HG03095 (cell line): ENCODE measurements around the gene CCHCR1.
A peak's percentile ranks its signal among the peaks of the same experiment; 100 is the strongest.
"Not testable (repeated sequence)": the region's sequence is repeated elsewhere in the genome, so short reads cannot be mapped to it uniquely, and the experiment has no call there.

Source experiments
- ATAC-seq: cut with Tn5 transposase; IDR thresholded peaks from one replicate; pipeline ENCODE4 v1.9.1; 2021; ENCODE audit warnings: moderate library complexity; ENCODE audit not compliant: unreplicated experiment

The CCHCR1 gene, protein sequence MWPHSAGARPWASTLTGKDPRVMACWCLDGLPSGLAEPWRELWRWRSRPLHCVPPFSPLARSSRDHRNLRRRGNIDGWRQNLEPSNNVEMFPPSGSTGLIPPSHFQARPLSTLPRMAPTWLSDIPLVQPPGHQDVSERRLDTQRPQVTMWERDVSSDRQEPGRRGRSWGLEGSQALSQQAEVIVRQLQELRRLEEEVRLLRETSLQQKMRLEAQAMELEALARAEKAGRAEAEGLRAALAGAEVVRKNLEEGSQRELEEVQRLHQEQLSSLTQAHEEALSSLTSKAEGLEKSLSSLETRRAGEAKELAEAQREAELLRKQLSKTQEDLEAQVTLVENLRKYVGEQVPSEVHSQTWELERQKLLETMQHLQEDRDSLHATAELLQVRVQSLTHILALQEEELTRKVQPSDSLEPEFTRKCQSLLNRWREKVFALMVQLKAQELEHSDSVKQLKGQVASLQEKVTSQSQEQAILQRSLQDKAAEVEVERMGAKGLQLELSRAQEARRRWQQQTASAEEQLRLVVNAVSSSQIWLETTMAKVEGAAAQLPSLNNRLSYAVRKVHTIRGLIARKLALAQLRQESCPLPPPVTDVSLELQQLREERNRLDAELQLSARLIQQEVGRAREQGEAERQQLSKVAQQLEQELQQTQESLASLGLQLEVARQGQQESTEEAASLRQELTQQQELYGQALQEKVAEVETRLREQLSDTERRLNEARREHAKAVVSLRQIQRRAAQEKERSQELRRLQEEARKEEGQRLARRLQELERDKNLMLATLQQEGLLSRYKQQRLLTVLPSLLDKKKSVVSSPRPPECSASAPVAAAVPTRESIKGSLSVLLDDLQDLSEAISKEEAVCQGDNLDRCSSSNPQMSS

DNA sequence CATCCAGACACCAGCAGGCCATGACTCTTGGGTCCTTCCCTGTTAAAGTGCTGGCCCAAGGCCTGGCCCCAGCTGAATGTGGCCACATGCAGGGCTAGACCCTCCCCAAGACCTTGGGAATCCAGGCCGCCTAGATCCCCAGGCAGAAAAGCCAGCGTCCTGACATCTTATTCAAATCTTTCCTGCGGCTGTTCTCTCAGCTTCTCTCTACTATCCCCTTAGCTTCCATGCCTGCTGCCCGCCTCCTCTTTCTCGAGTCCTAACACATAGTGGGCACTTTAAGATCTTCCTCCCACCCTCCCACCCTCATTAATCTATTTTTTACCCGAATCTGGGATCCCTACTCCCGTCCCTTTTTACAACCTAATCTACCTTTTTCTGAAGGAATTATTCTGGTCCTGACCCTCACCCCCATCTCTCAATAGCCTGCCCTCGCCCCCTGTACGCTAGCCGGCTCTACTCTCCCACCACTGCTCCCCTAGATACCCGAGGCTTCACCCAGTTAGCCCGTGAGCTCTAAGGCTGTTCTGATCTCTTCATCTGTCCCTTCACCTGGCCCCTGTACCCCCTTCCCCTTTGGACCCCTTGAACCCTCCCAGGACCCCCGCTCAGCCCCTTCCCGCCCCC is at the start of gene CCHCR1:
TSS of gene CCHCR1 (minus strand) at position 290 of the 627 bp plus-strand sequence. CDS start at position 88, 202 bp downstream.
- no peak for ATAC-seq

GRCh38 chr6:31205638-31206037 is 48.0 kb upstream of the CCHCR1 start:
- ATAC-seq, result no peak

DNA sequence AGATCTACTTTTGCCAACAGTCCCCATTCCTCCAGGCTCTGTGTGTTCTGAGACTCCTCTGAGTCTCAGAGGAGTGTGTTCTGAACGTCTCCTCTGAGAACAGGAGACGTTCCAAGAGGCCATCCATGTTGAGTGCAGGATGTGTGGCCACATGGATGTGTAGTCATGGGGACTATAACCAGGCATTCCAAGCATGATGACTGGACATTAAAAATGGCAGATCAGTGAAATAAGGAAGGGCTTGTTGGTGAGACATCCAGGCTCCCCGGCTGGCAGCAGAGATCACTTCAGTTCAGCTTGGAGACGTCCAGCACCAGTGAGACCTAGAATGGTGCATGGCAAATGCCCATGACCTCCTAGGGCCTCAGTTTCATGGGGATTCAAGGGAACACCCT is 47.1 kb upstream of the CCHCR1 start:
- ATAC-seq, result no peak

DNA sequence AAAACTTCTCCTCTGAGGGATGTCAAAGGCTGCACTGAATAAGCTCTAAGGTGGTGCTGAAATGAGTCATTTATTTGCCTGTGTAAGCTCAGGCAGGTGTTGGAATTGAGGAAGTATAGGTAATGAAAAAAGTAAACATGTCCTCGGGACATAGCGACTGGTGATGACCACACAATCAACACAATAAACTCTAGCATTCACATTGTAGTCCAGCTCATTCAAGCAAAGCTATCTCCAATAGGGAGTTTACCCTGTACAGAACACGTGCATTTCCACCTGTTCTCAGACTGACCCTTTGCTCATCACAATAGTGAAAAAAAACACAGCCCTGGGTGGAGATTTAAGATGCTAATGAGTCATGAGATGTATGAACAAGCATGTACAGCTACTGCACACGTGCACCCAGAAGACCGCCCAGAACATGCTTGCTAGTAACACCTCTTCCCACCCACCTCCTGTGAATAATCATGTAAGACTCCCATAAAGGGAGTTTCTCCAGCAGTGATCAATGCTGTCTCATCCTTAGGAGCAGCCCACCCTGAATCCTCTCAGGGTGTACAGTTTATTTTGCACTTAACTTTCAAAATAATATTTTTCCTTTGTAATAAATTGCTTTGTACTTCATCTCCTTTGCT is 45.9 kb upstream of the CCHCR1 start:
- ATAC-seq, result peak; percentile 44

DNA sequence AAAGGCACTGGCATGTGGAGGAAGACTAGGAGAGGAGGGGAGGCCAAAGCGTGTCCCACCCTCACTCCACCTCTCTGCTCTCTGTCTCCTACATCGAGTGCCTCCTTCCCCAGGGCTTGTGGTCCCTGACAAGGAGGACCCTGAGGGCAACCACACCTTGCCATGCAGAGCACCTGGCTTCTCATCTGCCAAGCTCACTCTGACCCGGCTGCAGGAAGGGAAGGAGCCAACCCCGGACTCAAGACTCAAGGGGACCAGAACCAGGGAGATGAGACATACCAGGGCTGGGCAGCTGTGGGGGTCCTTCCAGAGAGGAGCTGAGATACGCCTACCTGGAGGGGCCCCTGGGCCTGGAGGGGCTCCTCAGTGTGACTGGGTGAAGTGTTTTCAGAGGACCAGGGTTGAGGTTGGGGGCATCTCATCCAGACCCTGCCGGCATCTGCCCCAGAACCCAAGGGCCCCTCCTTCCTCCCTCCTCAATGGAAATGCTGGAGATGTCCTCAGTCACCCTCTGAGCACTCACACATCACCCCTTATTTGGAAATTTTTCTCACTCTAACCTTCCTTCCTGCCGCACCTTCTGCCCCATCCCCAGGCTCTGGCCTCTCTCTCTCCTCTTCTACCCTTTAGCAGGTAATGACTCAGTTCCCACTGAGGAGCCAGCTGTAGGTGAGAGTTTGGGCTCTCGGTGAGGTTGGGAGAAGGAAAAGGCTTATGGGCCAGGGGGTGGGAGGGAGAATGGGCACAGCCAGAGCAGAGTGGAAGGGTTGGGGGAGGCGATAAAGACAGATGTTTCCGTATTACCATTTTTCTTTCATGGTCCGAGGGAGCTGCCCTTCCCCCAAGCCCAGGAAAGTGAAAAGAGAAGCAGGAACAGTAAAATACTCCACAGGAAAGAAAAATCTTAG is 44.9 kb upstream of the CCHCR1 start:
- ATAC-seq, result no peak

DNA sequence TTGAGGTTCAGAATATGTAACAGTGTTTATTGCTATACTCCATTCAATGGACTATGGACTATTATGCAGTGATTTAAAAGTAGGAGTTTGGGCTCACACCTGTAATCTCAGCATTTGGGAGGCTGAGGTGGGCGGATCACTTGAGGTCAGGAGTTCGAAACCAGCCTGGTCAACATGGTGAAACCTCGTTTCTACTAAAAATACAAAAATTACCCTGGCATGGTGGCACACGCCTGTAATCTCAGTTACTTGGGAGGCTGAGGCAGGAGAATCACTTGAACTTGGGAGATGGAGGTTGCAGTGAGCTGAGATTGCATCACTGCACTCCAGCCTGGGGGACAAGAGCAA is 41.5 kb upstream of the CCHCR1 start:
- not testable (repeated sequence) for ATAC-seq

DNA sequence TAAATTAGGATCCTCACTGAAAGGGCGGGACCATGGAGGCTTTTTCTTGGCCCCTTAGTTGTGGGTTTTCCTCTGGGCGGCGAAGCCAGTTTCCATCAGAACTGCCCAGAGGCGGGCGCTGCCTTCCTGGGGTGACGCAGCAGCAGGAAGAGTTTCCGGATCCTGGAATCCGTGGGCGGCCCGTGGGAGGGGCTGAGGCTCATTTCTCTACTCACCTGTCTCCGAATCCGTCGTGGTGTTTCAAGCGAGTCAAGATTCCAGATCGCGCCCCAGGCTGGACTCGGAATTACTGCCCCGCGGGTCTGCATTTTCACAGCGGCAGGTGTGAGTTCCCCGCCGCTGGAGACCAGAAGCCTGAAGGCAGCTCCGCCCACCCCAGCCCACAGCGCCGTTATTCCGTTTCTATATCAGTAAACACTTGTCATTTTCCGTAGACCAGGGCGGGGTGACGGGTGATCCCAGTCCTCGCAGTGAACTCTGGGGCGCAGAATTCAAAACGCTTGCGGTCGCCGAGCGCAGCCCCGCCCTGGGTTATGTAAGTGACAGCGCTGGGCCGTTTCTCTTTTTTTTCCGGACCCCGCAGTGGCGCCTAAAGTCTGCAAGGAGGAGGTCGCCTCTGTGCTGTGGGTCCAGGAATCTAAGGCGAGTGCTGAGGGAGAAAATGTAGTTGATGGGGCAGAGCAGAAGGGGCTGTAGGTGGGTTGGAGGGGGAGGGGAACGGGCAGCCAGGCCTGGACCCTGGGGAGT is 40.1 kb upstream of the CCHCR1 start:
- ATAC-seq, result peak; percentile 57

DNA sequence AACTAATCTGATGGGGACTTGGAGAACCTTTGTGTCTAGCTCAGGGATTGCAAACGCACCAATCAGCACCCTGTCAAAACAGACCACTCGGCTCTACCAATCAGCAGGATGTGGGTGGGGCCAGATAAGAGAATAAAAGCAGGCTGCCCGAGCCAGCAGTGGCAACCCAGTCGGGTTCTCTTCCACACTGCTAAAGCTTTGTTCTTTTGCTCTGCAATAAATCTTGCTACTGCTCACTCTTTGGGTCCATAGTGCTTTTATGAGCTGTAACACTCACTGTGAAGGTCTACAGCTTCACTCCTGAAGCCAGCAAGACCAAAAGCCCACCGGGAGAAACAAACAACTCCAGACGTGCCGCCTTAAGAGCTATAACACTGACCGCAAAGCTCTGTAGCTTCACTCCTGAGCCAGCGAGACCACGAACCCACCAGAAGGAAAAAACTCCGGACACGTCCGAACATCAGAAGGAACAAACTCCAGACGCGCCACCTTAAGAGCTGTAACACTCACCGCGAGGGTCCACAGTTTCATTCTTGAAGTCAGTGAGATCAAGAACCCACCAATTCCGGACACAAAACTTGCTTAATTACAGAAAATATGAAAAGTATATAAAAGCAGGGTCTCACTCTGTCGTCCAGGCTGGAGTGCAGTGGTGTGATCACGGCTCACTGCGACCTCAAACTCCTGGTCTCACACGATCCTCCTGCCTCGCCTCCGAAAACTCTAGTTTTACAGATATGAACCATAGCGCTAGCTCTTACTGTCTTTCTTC is 38.8 kb upstream of the CCHCR1 start:
- ATAC-seq, result not testable (repeated sequence)

- not testable (repeated sequence) for ATAC-seq
Observed at GRCh38 chr6:31195308-31195979, 37.8 kb upstream of the CCHCR1 start.

GRCh38 chr6:31194061-31194834 is 36.6 kb upstream of the CCHCR1 start:
- ATAC-seq, result no peak

DNA sequence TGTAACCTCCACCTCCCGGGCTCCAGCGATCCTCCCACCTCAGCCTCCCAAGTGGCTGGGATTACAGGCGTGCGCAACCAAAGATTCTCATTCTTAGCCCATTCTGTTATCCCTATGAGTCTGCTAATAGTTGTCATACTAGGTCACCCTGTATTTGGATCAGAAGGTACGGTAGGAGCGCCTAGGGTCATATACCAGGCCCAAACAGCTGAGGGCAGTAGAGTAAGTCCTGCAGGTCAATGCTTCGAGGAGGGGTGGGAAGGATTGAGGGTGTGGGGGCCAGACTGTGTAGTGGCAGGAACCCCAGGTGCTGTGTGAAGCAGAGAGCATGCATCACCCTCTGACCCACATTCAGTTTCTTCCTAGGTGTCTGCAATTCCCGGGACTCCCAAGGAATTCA is 35.6 kb upstream of the CCHCR1 start:
- ATAC-seq, result no peak

DNA sequence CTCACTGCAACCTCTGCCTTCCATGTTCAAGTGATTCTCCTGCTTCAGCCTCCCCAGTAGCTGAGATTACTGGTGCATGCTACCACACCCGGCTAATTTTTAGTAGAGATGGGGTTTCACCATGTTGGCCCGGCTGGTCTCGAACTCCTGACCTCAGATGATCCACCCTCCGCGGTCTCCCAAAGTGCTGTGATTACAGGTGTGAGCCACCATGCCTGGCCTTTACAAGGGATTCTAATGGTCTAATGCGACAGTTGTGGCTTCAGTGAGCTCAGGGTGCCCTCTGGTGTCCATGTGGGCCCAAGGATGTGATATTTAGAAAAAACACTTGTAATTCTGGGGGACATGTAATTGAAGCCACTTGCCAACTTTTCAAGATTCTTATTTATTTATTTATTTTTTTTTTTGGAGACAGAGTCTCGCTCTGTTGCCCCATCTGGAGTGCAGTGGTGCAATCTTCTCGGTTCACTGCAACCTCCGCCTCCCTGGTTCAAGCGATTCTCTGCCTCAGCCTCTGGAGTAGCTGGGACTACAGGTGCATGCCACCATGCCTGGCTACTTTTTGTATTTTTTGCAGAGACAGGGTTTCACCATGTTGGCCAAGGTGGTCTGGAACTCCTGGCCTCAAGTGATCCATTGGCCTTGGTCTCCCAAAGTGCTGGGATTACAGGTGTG is 35.0 kb upstream of the CCHCR1 start:
- not testable (repeated sequence) for ATAC-seq

- ATAC-seq, result no peak
Observed at GRCh38 chr6:31190488-31190887, 32.9 kb upstream of the CCHCR1 start.

GRCh38 chr6:31189223-31189622 is 31.6 kb upstream of the CCHCR1 start:
- ATAC-seq, result not testable (repeated sequence)

- no peak for ATAC-seq
Observed at GRCh38 chr6:31187780-31188194, 30.2 kb upstream of the CCHCR1 start.

DNA sequence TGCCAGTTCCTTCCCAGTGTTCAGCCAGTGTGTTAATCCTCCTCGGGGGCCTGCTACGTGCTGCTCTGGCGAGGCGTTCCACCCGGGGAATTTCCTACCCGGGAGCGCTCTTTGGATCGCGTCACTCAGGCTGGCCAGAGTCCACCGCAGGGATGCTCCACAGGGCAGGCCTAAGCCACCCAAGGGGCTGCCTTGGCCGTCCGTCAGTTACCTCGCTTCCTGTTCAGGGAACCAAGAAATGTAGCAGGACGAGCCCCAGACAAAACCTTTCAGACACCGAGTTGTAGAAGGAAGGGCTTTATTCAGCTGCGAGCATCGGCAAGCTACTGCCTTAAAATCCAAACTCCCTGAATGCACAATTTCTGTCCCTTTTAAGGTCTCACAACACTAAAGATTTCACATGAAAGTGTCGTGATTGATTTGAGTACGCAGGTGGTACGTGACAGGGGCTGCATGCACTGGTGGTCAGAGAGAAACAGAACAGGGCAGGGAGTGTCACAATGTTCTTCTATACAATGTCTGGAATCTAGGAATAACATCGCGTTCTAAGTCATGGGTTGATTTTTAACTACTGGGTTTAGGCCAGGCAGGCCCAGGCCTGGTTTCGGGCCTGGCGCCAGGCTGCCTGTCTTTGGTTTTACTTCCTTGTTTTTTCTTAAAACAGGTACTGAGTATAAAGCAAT is 28.6 kb upstream of the CCHCR1 start:
- ATAC-seq, result no peak
